Cardiac septum (tissue), 1 donor: Measurements from ENCODE around the gene DUSP6. TPM values are rescaled to one million over a fixed set of nuclear protein-coding genes. Genes with fewer than 3 reads are reported as not detected.
"Not testable (repeated sequence)": the region's sequence is repeated elsewhere in the genome, so short reads cannot be mapped to it uniquely, and the experiment has no call there.

Source experiments
- DNase-seq: peaks from one replicate; pipeline ENCODE4 v3.0.0-alpha.2; 2020; ENCODE audit warnings: low spot score
- intact Hi-C: fragments of 100-400 bp; cut with DNase I; formaldehyde crosslinking; loops from one replicate; pipeline ENCODE4 v1.14.0; 2022
- total RNA-seq: library from RNA; stranded (reverse); fragmentation: NEBNext Ultra II Directional; extraction: Animal tissue kit (Norgen Biotek cat#: 25700); gene quantifications from one replicate; pipeline ENCODE4 v1.2.1, GENCODE V29; 2021
- donor health status: DM: no; HTN: no; CAD: no.

The DUSP6 gene
- total RNA-seq, 1 donor from 2014 or later = 28.9 TPM

- no peak for DNase-seq
- intact Hi-C loops = no loop called here
Measured at GRCh38 chr12:89344043-89344861, 8.0 kb downstream of the DUSP6 start.

- intact Hi-C loops = no loop called here
- no peak for DNase-seq
Measured at GRCh38 chr12:89343127-89343526, 9.2 kb downstream of the DUSP6 start.

DNA sequence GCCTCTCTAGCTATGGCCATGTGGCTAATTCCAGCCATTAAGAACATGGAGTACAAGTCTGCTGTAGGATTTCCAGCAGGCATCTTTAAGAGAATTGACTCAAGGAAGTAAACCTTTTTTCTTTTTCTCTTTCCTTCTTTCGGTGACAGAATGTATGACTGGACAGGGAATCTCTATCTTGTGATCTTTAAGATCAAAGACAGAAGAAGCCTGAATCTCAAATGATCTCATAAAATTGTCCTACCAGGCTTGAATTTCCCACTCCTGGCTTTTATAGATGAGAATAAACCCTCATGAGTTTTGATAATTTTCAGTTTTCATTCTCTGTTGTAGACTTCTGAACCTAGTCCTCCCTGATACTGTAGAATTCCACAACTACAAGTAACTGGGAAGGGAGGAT lies 11.4 kb downstream of the DUSP6 start:
- DNase-seq = no peak
- intact Hi-C loops = no loop called here

DNA sequence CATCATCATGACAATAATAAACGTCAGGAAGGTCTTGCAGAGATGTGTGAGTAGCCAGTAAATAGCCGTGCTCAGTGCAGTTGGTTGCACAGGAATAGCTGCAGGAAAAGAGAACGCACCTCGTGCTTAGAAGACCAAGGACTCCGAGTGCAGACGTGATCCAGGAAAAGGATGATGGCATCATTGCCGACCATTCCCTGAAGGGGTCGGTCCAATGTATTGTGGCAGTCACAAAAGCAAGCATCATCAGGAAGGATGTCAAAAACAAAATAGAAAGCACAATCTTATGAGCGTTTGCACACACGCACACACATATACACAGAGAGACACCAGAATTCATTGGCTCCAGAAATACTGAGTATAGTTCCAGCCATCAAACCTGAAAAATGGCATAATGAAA lies 12.8 kb downstream of the DUSP6 start:
- intact Hi-C loops = no loop called here
- no peak for DNase-seq

GRCh38 chr12:89337136-89337535 lies 15.2 kb downstream of the DUSP6 start:
- DNase-seq, intact Hi-C loops: not testable (repeated sequence)

DNA sequence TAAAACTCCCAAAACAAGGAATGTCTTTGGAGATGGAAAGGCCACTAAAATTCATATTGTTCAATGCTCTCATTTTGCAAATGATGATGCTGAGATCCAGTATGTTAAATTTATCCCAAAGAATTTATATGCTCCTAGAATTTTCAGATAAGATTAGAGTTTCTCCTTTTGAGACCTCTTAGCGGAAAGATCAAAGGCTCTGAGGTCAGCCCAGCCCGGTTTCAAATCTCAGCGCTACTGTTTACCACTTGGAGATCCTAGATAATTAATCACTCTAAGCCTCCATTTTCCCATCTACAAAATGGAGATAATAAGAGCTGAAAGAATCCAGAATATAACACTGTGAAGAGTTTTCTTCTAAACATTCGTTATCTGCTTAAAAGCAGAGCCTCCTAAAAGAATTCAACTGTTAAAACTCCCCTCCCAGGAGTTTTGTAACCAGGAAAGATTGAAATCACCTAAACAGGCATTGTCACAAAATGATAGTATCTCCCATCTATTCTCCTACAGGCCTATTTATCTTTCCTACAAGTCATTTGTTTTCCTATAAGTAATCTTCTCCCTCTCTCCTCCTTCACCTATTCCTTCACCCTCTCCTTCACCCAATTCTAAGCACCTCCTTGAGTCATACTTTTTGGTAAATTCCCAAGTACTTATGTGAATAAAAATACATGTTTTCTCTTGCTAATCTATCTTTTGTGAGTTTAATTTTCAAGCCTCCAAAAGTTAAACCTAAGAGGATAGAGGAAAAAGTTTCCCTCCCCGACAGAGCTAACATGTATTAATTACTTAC lies 16.7 kb downstream of the DUSP6 start:
- no peak for DNase-seq
- intact Hi-C loops = no loop called here

DNA sequence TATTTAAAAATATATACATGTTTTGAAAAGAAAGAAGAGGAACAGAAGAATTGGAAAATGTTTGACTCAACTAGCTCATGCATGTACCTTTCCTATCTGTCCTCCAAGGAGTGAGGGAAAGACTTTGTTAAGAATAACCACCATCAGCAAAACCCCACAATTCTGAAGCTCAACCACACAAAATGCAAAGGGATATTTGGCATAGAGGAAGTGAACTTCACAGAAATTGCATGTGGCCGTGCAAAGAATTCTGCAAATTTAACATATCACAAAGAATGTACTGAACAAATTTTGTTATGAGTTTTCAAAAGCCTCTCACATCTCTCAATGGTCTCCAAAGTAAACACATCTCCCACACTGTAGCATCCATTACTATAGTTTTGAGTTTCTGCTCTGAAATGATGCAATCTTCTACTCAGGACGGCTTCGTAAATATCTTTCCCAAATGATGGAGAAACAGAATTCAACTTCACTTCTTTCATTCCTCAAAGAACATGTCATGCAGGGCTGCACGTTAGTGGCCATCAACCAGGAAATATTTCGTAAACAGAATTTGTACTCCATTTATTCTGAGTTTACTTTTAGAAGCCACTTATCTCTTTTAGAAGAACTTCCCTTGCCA lies 17.6 kb downstream of the DUSP6 start:
- intact Hi-C loops = no loop called here
- DNase-seq = no peak

- no peak for DNase-seq
Measured at GRCh38 chr12:89333564-89334252, 18.6 kb downstream of the DUSP6 start.

GRCh38 chr12:89328151-89329030 lies 23.9 kb downstream of the DUSP6 start:
- no peak for DNase-seq
- intact Hi-C loops = no loop called here

More at GRCh38 chr12:89333564-89334252, 18.6 kb downstream of the DUSP6 start:
- intact Hi-C loops = no loop called here

DNA sequence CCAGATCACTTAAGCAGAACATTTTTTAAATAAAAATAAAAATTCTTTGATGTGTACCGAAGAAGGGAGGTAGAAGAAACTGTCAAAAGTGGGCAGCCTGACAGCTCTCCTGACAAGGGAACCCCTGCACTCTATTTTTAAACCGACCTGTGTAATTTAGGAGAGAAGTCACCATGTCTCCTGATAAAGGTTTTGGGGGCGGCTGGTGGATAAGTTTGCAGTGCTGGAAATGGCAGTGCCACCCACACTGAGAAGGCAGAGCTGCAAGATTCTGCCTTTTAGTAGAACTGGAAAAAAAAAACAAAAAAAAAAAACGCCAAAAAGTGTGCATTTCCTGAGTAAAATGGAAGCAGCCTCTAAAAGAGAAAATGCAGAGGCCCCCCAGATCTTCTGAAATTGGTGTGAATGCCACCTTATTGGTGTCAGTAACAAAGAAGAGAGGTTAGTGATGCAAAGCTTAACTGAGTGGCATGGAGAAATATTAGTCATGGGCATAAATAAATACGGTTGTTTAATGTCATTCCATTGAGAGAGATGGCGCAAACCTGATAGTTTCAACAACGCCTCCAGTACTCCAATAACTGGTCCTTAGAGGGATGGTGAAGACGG lies 24.7 kb downstream of the DUSP6 start:
- intact Hi-C loops = no loop called here
- no peak for DNase-seq

DNA sequence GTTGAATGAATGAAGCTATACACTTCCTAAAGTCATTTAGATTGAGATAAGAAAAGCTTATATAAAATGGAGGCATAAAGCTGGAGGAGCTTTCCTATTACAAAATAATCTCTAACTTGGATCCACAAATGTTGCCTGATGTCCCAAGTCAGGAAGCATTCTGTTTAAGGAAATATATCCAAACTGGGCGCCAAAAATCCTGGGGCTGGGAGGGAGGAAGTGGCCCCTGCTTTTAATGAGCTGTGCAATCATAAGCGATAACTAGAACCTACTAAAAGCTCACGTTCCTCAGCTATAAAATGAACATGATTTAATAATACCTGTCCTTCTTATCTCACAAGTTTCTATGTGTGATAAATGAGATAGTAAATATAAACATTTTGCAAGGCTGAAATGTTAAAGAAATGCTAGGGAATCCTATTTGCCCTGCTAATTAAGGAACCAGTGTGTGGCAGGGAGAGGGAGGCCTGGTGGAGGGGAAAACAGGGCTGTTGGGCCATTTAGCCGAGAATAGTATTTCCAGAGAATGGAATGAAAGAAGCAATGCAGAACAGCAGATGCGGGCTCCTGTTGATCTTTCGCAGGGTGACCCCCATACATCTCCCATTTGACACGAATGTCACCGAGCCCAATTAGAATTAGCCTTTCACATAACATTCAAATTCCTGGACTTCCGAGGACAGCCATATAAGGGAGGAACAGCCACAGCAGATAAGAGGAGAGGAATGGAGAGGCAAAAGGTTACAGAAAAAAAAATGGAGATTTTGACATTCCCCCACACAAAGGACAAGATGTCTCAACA lies 25.9 kb downstream of the DUSP6 start:
- intact Hi-C loops = no loop called here
- no peak for DNase-seq

DNA sequence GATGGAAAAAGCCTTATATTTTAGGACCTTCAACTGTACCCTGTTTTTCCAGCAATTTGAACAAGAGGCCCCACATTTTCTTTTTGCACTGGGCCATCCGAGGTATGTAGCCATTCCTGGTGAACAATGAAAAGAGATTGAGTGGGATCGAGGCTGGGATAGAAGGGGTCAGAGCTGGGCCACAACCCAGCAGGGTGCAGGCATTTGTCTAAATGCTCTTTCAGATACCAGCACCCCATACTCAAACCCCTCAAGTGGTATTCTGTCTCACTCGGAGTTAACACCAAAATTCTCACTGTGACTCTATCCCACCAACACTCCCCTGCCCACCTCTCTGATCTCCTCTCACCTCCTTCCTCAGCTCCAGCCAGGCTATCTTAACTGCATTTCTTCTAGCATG lies 26.8 kb downstream of the DUSP6 start:
- DNase-seq = no peak
- intact Hi-C loops = no loop called here

- intact Hi-C loops = no loop called here
- no peak for DNase-seq
Measured at GRCh38 chr12:89324437-89324836, 27.9 kb downstream of the DUSP6 start.

DNA sequence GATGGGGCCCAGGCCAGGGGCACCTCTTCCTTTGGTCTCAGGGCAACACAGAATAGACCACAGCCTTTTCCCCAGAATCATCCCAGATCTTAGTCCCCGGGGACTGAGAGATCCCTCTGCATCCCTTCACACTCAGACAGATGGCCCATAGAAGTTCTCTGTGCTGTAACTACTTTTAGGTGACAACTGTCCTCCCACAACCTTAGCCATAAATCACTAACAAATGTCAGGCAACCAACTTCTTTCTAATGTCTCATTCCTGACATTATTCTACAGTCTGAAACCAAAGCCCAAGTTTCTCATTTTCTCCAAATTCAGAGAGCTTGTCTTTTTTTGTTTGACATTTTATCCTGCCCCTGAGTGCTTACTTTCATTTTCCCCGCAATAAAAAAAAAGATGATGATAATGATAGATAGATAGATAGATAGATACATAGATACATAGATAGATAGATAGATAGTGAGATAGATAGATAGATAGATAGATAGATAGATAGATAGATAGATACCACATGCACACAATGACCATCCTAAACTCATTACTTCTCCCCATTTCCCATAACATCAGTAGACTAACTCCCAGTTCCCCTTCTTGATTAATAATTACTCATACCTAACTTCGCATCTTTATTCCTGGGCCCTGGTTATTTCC lies 28.6 kb downstream of the DUSP6 start:
- no peak for DNase-seq
- intact Hi-C loops = no loop called here

DNA sequence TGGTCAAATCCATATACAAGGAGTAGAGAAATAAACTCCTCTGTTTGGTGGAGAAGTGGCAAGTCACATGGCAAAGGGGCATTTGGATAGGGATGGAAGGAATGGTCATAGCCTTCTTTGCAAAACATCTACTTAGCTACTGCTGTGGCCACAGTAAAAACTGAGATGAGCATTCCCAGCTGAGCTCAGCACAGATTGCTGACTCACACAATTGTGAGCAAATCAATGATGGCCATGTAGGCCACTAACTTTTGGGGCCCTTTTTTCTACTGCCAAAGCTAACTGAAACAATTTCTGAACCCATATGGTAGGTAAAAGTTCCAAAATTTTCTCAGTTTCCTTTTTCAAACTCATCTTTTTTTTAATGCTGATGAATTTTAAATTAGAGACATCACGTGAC lies 31.6 kb downstream of the DUSP6 start:
- DNase-seq = no peak
- intact Hi-C loops = no loop called here

GRCh38 chr12:89319606-89320005 lies 32.7 kb downstream of the DUSP6 start:
- intact Hi-C loops = no loop called here
- no peak for DNase-seq

- DNase-seq = no peak
Measured at GRCh38 chr12:89319122-89319521, 33.2 kb downstream of the DUSP6 start.

More at GRCh38 chr12:89319122-89319521, 33.2 kb downstream of the DUSP6 start:
- intact Hi-C loops = no loop called here
